Urinary bladder (tissue), 4 donors: Measurements from ENCODE around the gene CFL1. TPM values are rescaled to one million over a fixed set of nuclear protein-coding genes. Genes with fewer than 3 reads are reported as not detected.
"Not testable (repeated sequence)": the region's sequence is repeated elsewhere in the genome, so short reads cannot be mapped to it uniquely, and the experiment has no call there.

ENCODE experiments used
- DNase-seq: peaks from one replicate; pipeline ENCODE4 v3.0.0-alpha.2; 2015; ENCODE audit errors: extremely low spot score
- H3K27ac ChIP-seq: one replicate; pipeline ENCODE4 v1.5.1; 2013; ENCODE audit warnings: low read depth, mild to moderate bottlenecking, moderate library complexity
- H3K36me3 ChIP-seq: one replicate; pipeline ENCODE4 v1.6.1; 2013; ENCODE audit warnings: mild to moderate bottlenecking, moderate library complexity; ENCODE audit not compliant: insufficient read depth
- H3K4me1 ChIP-seq: one replicate; pipeline ENCODE4 v1.6.1; 2013; ENCODE audit warnings: mild to moderate bottlenecking, moderate library complexity; ENCODE audit not compliant: insufficient read depth
- H3K4me3 ChIP-seq: one replicate; pipeline ENCODE4 v1.5.1; 2013; ENCODE audit warnings: low read depth, low read length
- WGBS: extraction: QIAGEN DNeasy Blood & Tissue Kit; methylation state at CpG from one replicate; pipeline ENCODE4 v1.1.7; 2013; 5-methylcytosine and 5-hydroxymethylcytosine counted together
- polyA plus RNA-seq: library from polyadenylated mRNA; stranded (reverse); fragments of 200-250 nt; gene quantifications from one replicate; pipeline ENCODE4 v1.2.3, GENCODE V29; 2013
- total RNA-seq: library from RNA; depleted of rRNA; stranded (reverse); fragments of >200 nt; gene quantifications from one replicate; pipeline ENCODE4 v1.2.3, GENCODE V29; 2014
- donor health status: healthy with polysubstance abuse.
- donor health status: healthy.

Gene CFL1
- total and polyA plus RNA-seq, 2 donors = 231 to 728 TPM

GRCh38 chr11:65892661-65893317 lies 34.8 kb upstream of the CFL1 start:
- Histone ChIP-seq H3K36me3 (no peaks in the 10 kb centered on the region), H3K4me1 (no peaks in the 10 kb centered on the region), H3K27ac (peak overlapping the region; percentile 4), H3K4me3 (no peak overlapping the region)
- DNase-seq = no peak
- WGBS = 69% methylated on average over 10 of the region's 10 CpGs

DNA sequence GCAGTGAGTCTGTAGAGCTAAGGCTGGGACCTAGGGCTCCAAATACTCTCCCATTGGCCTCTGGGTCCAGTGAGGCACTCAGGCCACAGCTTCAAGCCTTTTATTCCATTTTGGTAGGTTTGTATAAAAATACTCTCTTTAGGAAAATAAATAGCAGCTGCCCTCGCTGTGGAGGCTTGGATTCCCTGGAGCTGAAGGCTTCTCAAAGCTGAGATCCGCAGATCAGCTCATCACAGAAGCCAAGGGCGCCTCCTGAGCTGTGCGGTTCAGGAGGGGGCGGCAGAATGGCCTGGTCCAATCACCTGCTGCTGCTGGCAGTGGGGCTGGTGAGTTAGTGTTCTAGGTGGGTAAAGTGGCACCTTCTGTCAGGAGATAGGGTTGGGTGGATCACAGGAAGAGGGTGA lies 34.2 kb upstream of the CFL1 start:
- not testable (repeated sequence) for H3K4me1 ChIP-seq, H3K36me3 ChIP-seq, DNase-seq, H3K27ac ChIP-seq
- peak overlapping the region; percentile 61 for H3K4me3 ChIP-seq
- WGBS = 61% methylated on average over 5 of the region's 5 CpGs

DNA sequence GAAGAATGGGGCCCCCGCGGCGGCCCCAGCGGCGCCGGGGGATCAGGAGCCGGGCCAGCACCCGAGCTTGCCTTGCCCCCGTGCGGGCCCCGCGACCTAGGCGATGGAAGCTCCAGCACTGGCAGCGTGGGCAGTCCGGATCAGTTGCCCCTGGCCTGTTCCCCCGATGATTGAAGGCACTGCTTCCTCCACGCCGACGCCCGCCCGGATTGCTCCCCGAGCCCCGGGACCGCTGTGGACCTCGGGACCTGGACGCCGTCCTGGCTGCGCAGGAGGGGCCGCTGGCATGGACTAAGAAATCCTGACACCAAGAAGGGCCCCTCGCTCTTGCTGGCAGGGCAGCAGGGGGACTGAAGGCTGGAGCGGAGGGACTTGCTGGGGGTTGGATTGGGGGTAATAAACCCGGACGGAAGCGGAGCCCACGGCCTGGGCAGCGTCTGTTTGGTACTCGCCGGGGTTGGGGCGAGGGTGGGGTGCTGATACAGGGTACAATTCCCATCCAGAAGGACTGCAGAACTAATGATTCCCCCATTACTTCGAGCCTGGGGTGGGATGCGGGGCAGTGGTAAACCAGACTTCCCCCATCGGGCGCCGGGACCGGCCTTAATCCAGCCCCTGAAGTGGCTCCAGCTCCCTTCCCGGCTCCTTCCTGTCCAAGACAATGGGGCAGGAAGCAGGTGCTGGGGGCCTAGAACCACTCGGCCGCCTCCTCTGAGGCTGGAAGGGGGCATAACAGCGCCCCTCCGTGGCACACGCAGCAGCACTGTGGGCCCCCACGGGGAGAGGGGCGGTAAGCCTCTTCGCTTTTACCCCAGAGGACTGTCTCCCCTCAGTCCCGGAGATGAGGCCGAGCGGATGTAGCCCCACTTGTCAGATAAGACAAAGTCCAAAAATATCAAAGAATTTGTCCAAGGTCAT lies 33.5 kb upstream of the CFL1 start:
- DNase-seq = no peak
- 3% methylated on average over 57 of the region's 57 CpGs for WGBS
- peak overlapping the region; percentile 90 for H3K27ac ChIP-seq
- H3K4me3 ChIP-seq = peak overlapping the region; percentile 61
- no peaks in the 10 kb centered on the region for H3K36me3 ChIP-seq
- H3K4me1 ChIP-seq = no peaks in the 10 kb centered on the region

DNA sequence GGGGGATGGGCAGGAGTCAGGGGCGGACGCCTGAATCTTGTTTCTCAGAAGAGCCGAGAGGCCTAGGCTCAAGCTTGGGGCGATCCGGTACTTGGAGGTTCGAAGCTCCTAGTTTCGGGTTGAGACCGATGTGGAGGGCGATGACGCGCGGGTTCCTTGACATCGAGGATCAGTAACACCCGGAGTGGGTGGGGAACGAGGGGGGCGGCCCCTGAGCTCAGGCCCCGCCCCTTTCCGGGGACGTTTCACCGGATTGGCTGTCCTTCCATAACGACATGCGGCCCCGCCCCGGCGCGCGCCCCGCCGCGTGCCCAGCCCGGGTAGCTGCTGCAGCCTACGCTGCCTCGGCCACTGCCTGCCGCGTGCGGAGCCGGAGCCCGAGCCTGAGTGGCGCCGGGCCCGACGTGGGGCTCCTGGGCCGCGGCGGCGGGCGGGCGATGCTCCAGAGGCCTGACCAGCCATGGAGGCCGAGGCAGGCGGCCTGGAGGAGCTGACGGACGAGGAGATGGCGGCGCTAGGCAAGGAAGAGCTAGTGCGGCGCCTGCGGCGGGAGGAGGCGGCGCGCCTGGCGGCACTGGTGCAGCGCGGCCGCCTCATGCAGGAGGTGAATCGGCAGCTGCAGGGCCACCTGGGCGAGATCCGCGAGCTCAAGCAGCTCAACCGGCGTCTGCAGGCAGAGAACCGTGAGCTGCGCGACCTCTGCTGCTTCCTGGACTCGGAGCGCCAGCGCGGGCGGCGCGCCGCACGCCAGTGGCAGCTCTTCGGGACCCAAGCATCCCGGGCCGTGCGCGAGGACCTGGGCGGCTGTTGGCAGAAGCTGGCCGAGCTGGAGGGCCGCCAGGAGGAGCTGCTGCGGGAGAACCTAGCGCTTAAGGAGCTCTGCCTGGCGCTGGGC lies 32.6 kb upstream of the CFL1 start, which contains the start of gene CCDC85B:
CCDC85B (plus strand) TSS at position 350 of the 895 bp plus-strand sequence; CDS start at position 461, 111 bp downstream.
- peak within 1 kb of the TSS; percentile 90 for H3K27ac ChIP-seq
- DNase-seq = peak; percentile 91
- peak within 1 kb of the TSS; percentile 61 for H3K4me3 ChIP-seq
- H3K4me1 ChIP-seq = no peaks in the 10 kb centered on the region
- WGBS = under 1% methylated on average over 94 of the region's 94 CpGs
- H3K36me3 ChIP-seq = no peaks in the 10 kb centered on the region

DNA sequence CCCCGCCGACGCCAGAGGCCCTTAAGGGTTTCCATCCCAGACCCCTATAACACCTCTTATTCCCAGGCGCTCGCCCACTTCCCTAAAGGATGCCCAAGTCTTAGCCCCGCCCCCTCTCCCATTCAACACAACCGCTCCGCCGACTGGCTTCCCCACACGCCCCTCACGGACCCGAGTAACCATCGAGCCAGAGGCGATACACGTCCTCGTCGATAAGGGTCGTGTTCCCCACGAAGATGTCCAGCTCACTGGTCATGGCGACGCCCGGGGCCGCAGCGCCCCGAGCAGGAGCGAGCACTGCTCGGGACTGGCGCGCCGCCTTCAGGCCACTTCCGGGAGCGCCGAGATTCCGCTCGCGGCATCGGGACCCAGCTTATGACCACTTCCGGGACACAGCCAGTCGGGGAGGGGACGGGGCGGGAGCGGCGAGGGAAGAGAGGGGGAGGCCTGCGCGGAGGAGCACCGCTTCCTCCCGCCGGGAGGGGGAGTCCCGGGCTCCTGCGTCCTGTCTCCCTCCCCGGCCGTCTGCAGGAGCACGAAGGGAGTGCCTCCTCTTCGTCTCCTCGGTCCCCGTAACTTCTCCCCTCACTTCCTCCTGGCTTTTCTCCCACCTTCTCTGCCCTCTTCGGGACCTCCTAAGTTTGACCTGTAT lies 30.3 kb upstream of the CFL1 start, which contains the start of gene FIBP:
FIBP (minus strand) TSS at position 309 of the 652 bp plus-strand sequence; CDS start at position 256, 53 bp downstream.
- WGBS = under 1% methylated on average over 57 of the region's 57 CpGs
- no peaks in the 10 kb centered on the region for H3K4me1 ChIP-seq

DNA sequence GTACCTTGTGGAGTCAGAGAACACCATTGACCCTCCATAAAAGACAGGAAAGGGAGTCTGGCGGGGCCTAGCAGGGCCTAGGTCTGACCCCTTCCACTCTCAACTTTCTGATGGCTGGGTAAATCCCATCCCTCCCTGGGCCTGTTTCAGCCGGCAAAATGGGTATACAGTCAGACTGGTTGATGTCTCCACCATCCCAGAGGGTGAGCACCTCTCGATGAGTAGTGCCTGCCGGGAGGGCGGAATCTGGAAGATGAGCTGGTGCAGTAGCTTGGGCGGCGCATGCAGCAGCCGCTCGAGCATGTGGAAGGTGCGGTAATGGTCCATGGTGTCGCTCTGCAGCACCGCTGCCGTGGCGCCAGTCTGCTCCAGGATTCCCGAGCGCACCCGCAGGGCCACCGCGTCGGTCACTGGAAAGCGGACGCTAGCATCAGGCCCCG lies 29.8 kb upstream of the CFL1 start:
- Histone ChIP-seq H3K4me1 (no peaks in the 10 kb centered on the region), H3K4me3 (peak overlapping the region; percentile 51), H3K27ac (peak overlapping the region; percentile 83), H3K36me3 (no peaks in the 10 kb centered on the region)
- DNase-seq = no peak
- 3% methylated on average over 23 of the region's 23 CpGs for WGBS

More for the DNA sequence above, 30.3 kb upstream of the CFL1 start, which contains the start of gene FIBP:
- Histone ChIP-seq H3K36me3 (no peaks in the 10 kb centered on the region), H3K4me3 (peak within 1 kb of the TSS; percentile 51), H3K27ac (peak within 1 kb of the TSS; percentile 91)
- peak; percentile 91 for DNase-seq

GRCh38 chr11:65886826-65887722 lies 29.1 kb upstream of the CFL1 start:
- no peak overlapping the region for H3K4me3 ChIP-seq
- no peak overlapping the region for H3K27ac ChIP-seq
- DNase-seq = no peak
- H3K36me3 ChIP-seq = no peaks in the 10 kb centered on the region
- WGBS = 78% methylated on average over 14 of the region's 14 CpGs
- no peaks in the 10 kb centered on the region for H3K4me1 ChIP-seq

GRCh38 chr11:65885808-65886536 lies 28.0 kb upstream of the CFL1 start:
- 91% methylated on average over 12 of the region's 12 CpGs for WGBS
- Histone ChIP-seq H3K4me1 (no peaks in the 10 kb centered on the region), H3K4me3 (no peak overlapping the region), H3K27ac (no peak overlapping the region), H3K36me3 (no peaks in the 10 kb centered on the region)
- DNase-seq = no peak

GRCh38 chr11:65885231-65885630 lies 27.3 kb upstream of the CFL1 start:
- Histone ChIP-seq H3K4me1 (no peaks in the 10 kb centered on the region), H3K27ac (no peak overlapping the region), H3K4me3 (no peak overlapping the region), H3K36me3 (no peaks in the 10 kb centered on the region)
- no peak for DNase-seq
- 90% methylated on average over 7 of the region's 7 CpGs for WGBS

GRCh38 chr11:65884716-65885092 lies 26.7 kb upstream of the CFL1 start:
- Histone ChIP-seq H3K36me3 (no peaks in the 10 kb centered on the region), H3K4me1 (no peaks in the 10 kb centered on the region), H3K4me3 (no peak overlapping the region), H3K27ac (no peak overlapping the region)
- 26% methylated on average over 9 of the region's 9 CpGs for WGBS
- no peak for DNase-seq

- H3K27ac ChIP-seq = no peak overlapping the region
Measured at GRCh38 chr11:65883786-65884715, 26.1 kb upstream of the CFL1 start.

More at GRCh38 chr11:65883786-65884715, 26.1 kb upstream of the CFL1 start:
- H3K4me3 ChIP-seq = no peak overlapping the region
- DNase-seq = no peak
- 85% methylated on average over 28 of the region's 28 CpGs for WGBS
- H3K4me1 ChIP-seq = no peaks in the 10 kb centered on the region
- H3K36me3 ChIP-seq = no peaks in the 10 kb centered on the region
